Nephron progenitor cell (in vitro differentiated cells): ENCODE data around the gene DRP2.
"Not testable (repeated sequence)": the region's sequence is repeated elsewhere in the genome, so short reads cannot be mapped to it uniquely, and the experiment has no call there.

Experiments
- DNase-seq: peaks from one replicate; pipeline ENCODE4 v3.0.0; 2021
- H3K27ac Mint-ChIP-seq: 2 replicates; pipeline ENCODE4 v1.8.0; 2021; ENCODE audit warnings: mild to moderate bottlenecking, moderate library complexity, mixed read lengths
- H3K27me3 Mint-ChIP-seq: 2 replicates; pipeline ENCODE4 v1.8.0; 2021; ENCODE audit warnings: mild to moderate bottlenecking, low read depth, mixed read lengths; ENCODE audit not compliant: poor library complexity
- H3K36me3 Mint-ChIP-seq: 2 replicates; pipeline ENCODE4 v1.8.0; 2021; ENCODE audit warnings: low read depth, mixed read lengths
- H3K4me1 Mint-ChIP-seq: 2 replicates; pipeline ENCODE4 v1.8.0; 2021; ENCODE audit warnings: mixed read lengths
- H3K4me3 Mint-ChIP-seq: 2 replicates; pipeline ENCODE4 v1.8.0; 2021; ENCODE audit warnings: mild to moderate bottlenecking, moderate library complexity, mixed read lengths
- H3K9me3 Mint-ChIP-seq: 2 replicates; pipeline ENCODE4 v1.8.0; 2021; ENCODE audit warnings: mild to moderate bottlenecking, moderate library complexity, mixed read lengths
- CTCF ChIP-seq: fragments of 200-600 bp; sonication (generic); IDR thresholded peaks from 2 replicates; pipeline ENCODE4 v1.5.0; 2021; ENCODE audit warnings: antibody characterized with exemption

DRP2 gene

GRCh38 chrX:101219116-101219863, at the start of gene DRP2:
Gene DRP2, plus strand, starts transcription at chrX:101219786. Its CDS starts 11,862 bp downstream, at chrX:101231648.
- H3K4me3 Mint-ChIP-seq, result peak within 1 kb of the TSS; percentile 61
- peak within 1 kb of the TSS; percentile 30 for H3K27ac Mint-ChIP-seq
- DNase-seq, result no peak
- H3K4me1 Mint-ChIP-seq, result peaks cover 19% of the 10 kb centered on the region
- peaks cover 53% of the 10 kb centered on the region for H3K9me3 Mint-ChIP-seq
- no peak for TF ChIP-seq CTCF
- H3K27me3 Mint-ChIP-seq, result peaks cover 6% of the 10 kb centered on the region
- H3K36me3 Mint-ChIP-seq, result no peaks in the 10 kb centered on the region

GRCh38 chrX:101171883-101172400, 47.6 kb upstream of the DRP2 start:
- H3K4me3 Mint-ChIP-seq, result no peak overlapping the region
- no peak overlapping the region for H3K27ac Mint-ChIP-seq
- H3K4me1 Mint-ChIP-seq, result no peaks in the 10 kb centered on the region
- peaks cover 26% of the 10 kb centered on the region for H3K9me3 Mint-ChIP-seq
- DNase-seq, result no peak
- peaks cover 3% of the 10 kb centered on the region for H3K36me3 Mint-ChIP-seq
- no peak for TF ChIP-seq CTCF
- no peaks in the 10 kb centered on the region for H3K27me3 Mint-ChIP-seq

- Mint-ChIP-seq H3K27ac (no peak overlapping the region), H3K4me1 (no peaks in the 10 kb centered on the region), H3K27me3 (no peaks in the 10 kb centered on the region), H3K9me3 (peaks cover 28% of the 10 kb centered on the region), H3K36me3 (no peaks in the 10 kb centered on the region), H3K4me3 (no peak overlapping the region)
- DNase-seq, result no peak
- TF ChIP-seq CTCF, result no peak
These were observed 43.1 kb upstream of the DRP2 start for GRCh38 chrX:101176439-101176838.

GRCh38 chrX:101184876-101185275, 34.7 kb upstream of the DRP2 start:
- not testable (repeated sequence) for DNase-seq, H3K27ac Mint-ChIP-seq, H3K36me3 Mint-ChIP-seq, H3K4me1 Mint-ChIP-seq, H3K4me3 Mint-ChIP-seq, H3K27me3 Mint-ChIP-seq
- peaks cover 57% of the 10 kb centered on the region for H3K9me3 Mint-ChIP-seq

GRCh38 chrX:101187961-101188360, 31.6 kb upstream of the DRP2 start:
- H3K4me1 Mint-ChIP-seq, H3K36me3 Mint-ChIP-seq, H3K27me3 Mint-ChIP-seq, H3K4me3 Mint-ChIP-seq, DNase-seq, H3K27ac Mint-ChIP-seq: not testable (repeated sequence)
- peaks cover 71% of the 10 kb centered on the region for H3K9me3 Mint-ChIP-seq

- TF ChIP-seq CTCF, result no peak
- DNase-seq, result no peak
- H3K4me3 Mint-ChIP-seq, result peak overlapping the region; percentile 48
- peaks cover 78% of the 10 kb centered on the region for H3K9me3 Mint-ChIP-seq
- peaks cover 7% of the 10 kb centered on the region for H3K27me3 Mint-ChIP-seq
- no peak overlapping the region for H3K27ac Mint-ChIP-seq
- H3K36me3 Mint-ChIP-seq, result peaks cover 10% of the 10 kb centered on the region
- H3K4me1 Mint-ChIP-seq, result no peaks in the 10 kb centered on the region
These were observed 28.9 kb upstream of the DRP2 start for GRCh38 chrX:101190736-101191135.

- peak; percentile 33 for DNase-seq
- H3K9me3 Mint-ChIP-seq, result peaks cover 77% of the 10 kb centered on the region
These were observed 28.3 kb upstream of the DRP2 start for GRCh38 chrX:101191217-101191750.

More at GRCh38 chrX:101191217-101191750, 28.3 kb upstream of the DRP2 start:
- H3K36me3 Mint-ChIP-seq, result peaks cover 10% of the 10 kb centered on the region
- no peaks in the 10 kb centered on the region for H3K4me1 Mint-ChIP-seq
- no peak for TF ChIP-seq CTCF
- peak overlapping the region; percentile 67 for H3K4me3 Mint-ChIP-seq
- peaks cover 7% of the 10 kb centered on the region for H3K27me3 Mint-ChIP-seq
- no peak overlapping the region for H3K27ac Mint-ChIP-seq
